ENCODE data around the gene LMAN1L. TPM values are rescaled to one million over a fixed set of nuclear protein-coding genes. Genes with fewer than 3 reads are reported as not detected.

Gene LMAN1L
- total RNA-seq, 1 donor from 2014 or later = not detected

- Histone ChIP-seq H3K4me1 (no peaks in the 10 kb centered on the region), H3K27ac (no peak overlapping the region), H3K4me3 (no peak overlapping the region), H3K27me3 (peaks cover 10% of the 10 kb centered on the region), H3K9me3 (no peaks in the 10 kb centered on the region), H3K36me3 (no peaks in the 10 kb centered on the region)
- intact Hi-C loops (cut with DNase I) = no loop called here
- no peak for DNase-seq (ENCODE audit: low spot score in 2 of 2)
- no peak for TF ChIP-seq CTCF (IDR thresholded peaks at IDR 0.05)
Measured at GRCh38 chr15:74829991-74830390, 17.4 kb downstream of the LMAN1L start.

GRCh38 chr15:74830868-74831267 lies 18.2 kb downstream of the LMAN1L start:
- DNase-seq (ENCODE audit: low spot score in 2 of 2) = no peak
- Histone ChIP-seq H3K9me3 (no peaks in the 10 kb centered on the region), H3K4me3 (no peak overlapping the region), H3K27ac (no peak overlapping the region), H3K4me1 (no peaks in the 10 kb centered on the region), H3K36me3 (no peaks in the 10 kb centered on the region), H3K27me3 (peaks cover 10% of the 10 kb centered on the region)
- intact Hi-C loops (cut with DNase I) = no loop called here
- TF ChIP-seq CTCF (IDR thresholded peaks at IDR 0.05) = no peak

GRCh38 chr15:74831813-74832495 lies 19.3 kb downstream of the LMAN1L start:
- peaks cover 0 to 5% of the 10 kb centered on the region in 2 donors for H3K36me3 ChIP-seq
- H3K27ac ChIP-seq = no peak overlapping the region
- H3K9me3 ChIP-seq = no peaks in the 10 kb centered on the region
- no peaks in the 10 kb centered on the region for H3K4me1 ChIP-seq
- no peak overlapping the region for H3K4me3 ChIP-seq
- no peak for TF ChIP-seq CTCF (IDR thresholded peaks at IDR 0.05)
- no peak for DNase-seq (ENCODE audit: low spot score in 2 of 2)
- intact Hi-C loops (cut with DNase I) = no loop called here
- peaks cover 10% of the 10 kb centered on the region for H3K27me3 ChIP-seq

- Histone ChIP-seq H3K4me3 (no peak overlapping the region), H3K27ac (no peak overlapping the region), H3K27me3 (peaks cover 8% of the 10 kb centered on the region), H3K4me1 (no peaks in the 10 kb centered on the region), H3K9me3 (no peaks in the 10 kb centered on the region), H3K36me3 (peaks cover 1 to 9% of the 10 kb centered on the region in 2 donors)
- DNase-seq (ENCODE audit: low spot score in 2 of 2) = no peak
- TF ChIP-seq CTCF (IDR thresholded peaks at IDR 0.05) = no peak
- intact Hi-C loops (cut with DNase I) = no loop called here
Measured at GRCh38 chr15:74832826-74833225, 20.2 kb downstream of the LMAN1L start.

- H3K9me3 ChIP-seq = no peaks in the 10 kb centered on the region
- DNase-seq (ENCODE audit: low spot score in 2 of 2) = no peak
- no peak overlapping the region for H3K4me3 ChIP-seq
- H3K36me3 ChIP-seq = peaks cover 8 to 9% of the 10 kb centered on the region in 2 donors
- no peaks in the 10 kb centered on the region for H3K4me1 ChIP-seq
- intact Hi-C loops (cut with DNase I) = no loop called here
- no peak for TF ChIP-seq CTCF (IDR thresholded peaks at IDR 0.05)
- H3K27ac ChIP-seq = no peak overlapping the region
- H3K27me3 ChIP-seq = peaks cover 6% of the 10 kb centered on the region
Measured at GRCh38 chr15:74833376-74834107, 20.9 kb downstream of the LMAN1L start.
